ENCODE data around the gene RASGRF1. TPM values are rescaled to one million over a fixed set of nuclear protein-coding genes. Genes with fewer than 3 reads are reported as not detected.

The RASGRF1 gene
- total RNA-seq, 1 experiment from 2014 or later, result 0.59 TPM

GRCh38 chr15:79132770-79133169, 42.2 kb upstream of the RASGRF1 start:
- peaks cover 10% of the 10 kb centered on the region for H3K27me3 ChIP-seq (ENCODE audit: control insufficient read depth, insufficient read depth, low read length)
- no peaks in the 10 kb centered on the region for H3K9me3 ChIP-seq (ENCODE audit: control insufficient read depth, insufficient read depth, low read depth, low read length)
- POLR2A ChIA-PET, result no interaction called here
- no TSS peak for BruUV-seq (replicated peaks)
- TF ChIP-seq TCF7L2 (IDR thresholded peaks at IDR 0.05; ENCODE audit: low read depth, low read length) (no peak), REST (IDR thresholded peaks at IDR 0.05; ENCODE audit: insufficient read depth in 1 of 2, low read depth in 2 of 2, low read length in 1 of 2) (no peak), SIN3A (IDR thresholded peaks at IDR 0.05; ENCODE audit: borderline replicate concordance, insufficient read depth, low read depth, low read length) (no peak), POLR2AphosphoS5 (IDR thresholded peaks at IDR 0.05; ENCODE audit: low read depth, low read length) (no peak), CTCF (IDR thresholded peaks at IDR 0.05) (no peak)
- no peak overlapping the region for H3K27ac ChIP-seq (ENCODE audit: low read length)
- no peak for ATAC-seq
- CTCF ChIA-PET, result no interaction called here
- DNase-seq (ENCODE audit: low read depth, low spot score), result no peak
- H3K4me1 ChIP-seq (ENCODE audit: control insufficient read depth, insufficient read depth, low read length), result no peaks in the 10 kb centered on the region
- in situ Hi-C loops (cut with HindIII; ENCODE audit: low pct_unique_long_range_greater_than_20kb, low sequenced_read_pairs) (no loop called here), intact Hi-C loops (cut with micrococcal nuclease; ENCODE audit: unreplicated experiment) (no loop called here)
- H3K4me3 ChIP-seq (ENCODE audit: low read depth in 2 of 2, low read length in 2 of 2), result no peak overlapping the region
- H3K36me3 ChIP-seq (ENCODE audit: control insufficient read depth, insufficient read depth, low read length), result no peaks in the 10 kb centered on the region

GRCh38 chr15:79132361-79132760, 41.8 kb upstream of the RASGRF1 start:
- no peaks in the 10 kb centered on the region for H3K4me1 ChIP-seq (ENCODE audit: control insufficient read depth, insufficient read depth, low read length)
- H3K9me3 ChIP-seq (ENCODE audit: control insufficient read depth, insufficient read depth, low read depth, low read length), result no peaks in the 10 kb centered on the region
- in situ Hi-C loops (cut with HindIII; ENCODE audit: low pct_unique_long_range_greater_than_20kb, low sequenced_read_pairs) (no loop called here), intact Hi-C loops (cut with micrococcal nuclease; ENCODE audit: unreplicated experiment) (no loop called here)
- ChIA-PET POLR2A (no interaction called here), CTCF (no interaction called here)
- ATAC-seq, result no peak
- DNase-seq (ENCODE audit: low read depth, low spot score), result no peak
- TF ChIP-seq POLR2AphosphoS5 (IDR thresholded peaks at IDR 0.05; ENCODE audit: low read depth, low read length), result no peak
- no peak for TF ChIP-seq TCF7L2 (IDR thresholded peaks at IDR 0.05; ENCODE audit: low read depth, low read length)
- no peak for TF ChIP-seq REST (IDR thresholded peaks at IDR 0.05; ENCODE audit: insufficient read depth in 1 of 2, low read depth in 2 of 2, low read length in 1 of 2)
- no peak for TF ChIP-seq CTCF (IDR thresholded peaks at IDR 0.05)
- no peak for TF ChIP-seq SIN3A (IDR thresholded peaks at IDR 0.05; ENCODE audit: borderline replicate concordance, insufficient read depth, low read depth, low read length)
- no peak overlapping the region for H3K4me3 ChIP-seq (ENCODE audit: low read depth in 2 of 2, low read length in 2 of 2)
- BruUV-seq (replicated peaks), result no TSS peak
- no peaks in the 10 kb centered on the region for H3K36me3 ChIP-seq (ENCODE audit: control insufficient read depth, insufficient read depth, low read length)
- H3K27ac ChIP-seq (ENCODE audit: low read length), result no peak overlapping the region
- H3K27me3 ChIP-seq (ENCODE audit: control insufficient read depth, insufficient read depth, low read length), result peaks cover 10% of the 10 kb centered on the region

Measured in Panc1 (cell line).